ENCODE measurements around the gene GATC.

GRCh38 chr12:120467439-120467838 lies 21.2 kb downstream of the GATC start:
- TF ChIP-seq CTCF (IDR thresholded peaks at IDR 0.05): no peak
- no peak for TF ChIP-seq EZH2 (IDR thresholded peaks at IDR 0.05; ENCODE audit: borderline replicate concordance, insufficient read depth, low read depth, low read length, poor library complexity, severe bottlenecking)
